Glutamatergic neuron (in vitro differentiated cells): ENCODE measurements around the gene TEKTIP1. TPM values are rescaled to one million over a fixed set of nuclear protein-coding genes. Genes with fewer than 3 reads are reported as not detected.

ENCODE experiments used
- DNase-seq: peaks from one replicate; pipeline ENCODE4 v3.0.0; 2022
- H3K27ac Mint-ChIP-seq: one replicate; pipeline ENCODE4 v1.8.0; 2020; ENCODE audit warnings: mild to moderate bottlenecking, mixed read lengths, inconsistent platforms; ENCODE audit not compliant: unreplicated experiment
- H3K27me3 Mint-ChIP-seq: one replicate; pipeline ENCODE4 v1.8.0; 2020; ENCODE audit warnings: mild to moderate bottlenecking, moderate library complexity, mixed read lengths, inconsistent platforms; ENCODE audit not compliant: unreplicated experiment
- H3K36me3 Mint-ChIP-seq: one replicate; pipeline ENCODE4 v1.8.0; 2020; ENCODE audit warnings: mild to moderate bottlenecking, mixed read lengths, inconsistent platforms; ENCODE audit not compliant: unreplicated experiment
- H3K4me1 Mint-ChIP-seq: one replicate; pipeline ENCODE4 v1.8.0; 2020; ENCODE audit warnings: mild to moderate bottlenecking, low read depth, mixed read lengths, inconsistent platforms; ENCODE audit not compliant: unreplicated experiment
- H3K4me3 Mint-ChIP-seq: one replicate; pipeline ENCODE4 v1.8.0; 2020; ENCODE audit warnings: mild to moderate bottlenecking, mixed read lengths, inconsistent platforms; ENCODE audit not compliant: unreplicated experiment
- H3K9me3 Mint-ChIP-seq: one replicate; pipeline ENCODE4 v1.8.0; 2020; ENCODE audit warnings: mild to moderate bottlenecking, moderate library complexity, mixed read lengths, inconsistent platforms; ENCODE audit not compliant: unreplicated experiment
- CTCF ChIP-seq: fragments of 200-600 bp; sonication (generic); IDR thresholded peaks from one replicate; pipeline ENCODE4 v1.5.0; 2021; ENCODE audit not compliant: partially characterized antibody, unreplicated experiment
- total RNA-seq: library from RNA; stranded (reverse); fragmentation: NEBNext Ultra II Directional; extraction: Animal tissue kit (Norgen Biotek cat#: 25700); gene quantifications from one replicate; pipeline ENCODE4 v1.2.1, GENCODE V29; 2021; ENCODE audit not compliant: unreplicated experiment

TEKTIP1 gene
- total RNA-seq, 1 donor from 2014 or later: 2.5 TPM

DNA sequence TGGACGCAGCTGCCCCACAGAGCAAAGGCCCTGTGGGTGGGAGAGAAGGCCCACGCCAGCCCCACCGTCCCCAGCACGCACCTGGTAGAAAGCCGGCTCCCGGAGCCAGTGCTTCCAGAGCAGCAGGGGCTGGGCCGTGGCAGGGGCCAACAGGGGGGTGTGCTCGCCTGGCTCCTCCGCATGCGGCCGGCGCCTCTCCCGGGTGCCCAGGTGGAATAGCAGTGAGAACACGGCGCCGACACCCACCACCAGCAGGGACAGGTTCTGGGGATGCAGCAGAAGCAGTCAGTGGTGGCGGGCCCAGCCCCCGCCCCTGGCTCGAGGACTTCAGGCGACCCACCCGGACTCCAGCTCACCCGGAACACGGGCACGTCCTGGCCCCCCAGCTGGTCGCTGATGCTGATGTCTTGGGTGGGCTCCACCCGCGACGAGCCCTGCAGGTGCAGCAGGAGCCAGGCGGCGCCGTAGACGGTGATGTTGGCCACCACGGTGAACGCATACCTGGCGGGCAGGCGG, 8.9 kb downstream of the TEKTIP1 start:
- TF ChIP-seq CTCF: no peak
- no peak for DNase-seq
- Mint-ChIP-seq H3K36me3 (no peaks in the 10 kb centered on the region), H3K9me3 (peaks cover 8% of the 10 kb centered on the region), H3K4me1 (peaks cover 2% of the 10 kb centered on the region), H3K27me3 (peaks cover 3% of the 10 kb centered on the region), H3K27ac (no peak overlapping the region), H3K4me3 (no peak overlapping the region)

DNA sequence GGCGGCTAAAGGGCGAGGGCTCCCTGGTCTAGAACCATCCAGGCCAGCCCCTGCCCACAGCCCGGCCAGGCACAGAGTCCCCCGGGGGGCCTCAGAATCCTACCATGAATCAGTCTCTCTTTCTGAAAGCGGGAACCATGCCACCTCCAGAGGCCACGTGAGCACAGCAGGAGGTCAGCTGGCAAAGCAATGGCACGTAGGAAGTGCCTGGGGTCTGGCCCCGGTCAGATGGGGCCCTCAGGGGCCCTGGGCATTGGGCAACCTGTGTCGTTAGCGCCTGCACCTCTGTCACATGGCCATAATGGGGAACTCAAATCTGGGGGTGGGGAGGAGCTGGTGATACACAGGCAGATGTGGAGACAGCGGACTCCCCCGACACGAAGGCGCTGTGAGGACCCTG, 9.6 kb downstream of the TEKTIP1 start:
- Mint-ChIP-seq H3K4me3 (no peak overlapping the region), H3K36me3 (no peaks in the 10 kb centered on the region), H3K27me3 (peaks cover 3% of the 10 kb centered on the region), H3K4me1 (peaks cover 2% of the 10 kb centered on the region), H3K9me3 (peaks cover 8% of the 10 kb centered on the region), H3K27ac (no peak overlapping the region)
- no peak for DNase-seq
- no peak for TF ChIP-seq CTCF

GRCh38 chr19:3549816-3550215, 10.8 kb downstream of the TEKTIP1 start:
- no peak for TF ChIP-seq CTCF
- no peak overlapping the region for H3K27ac Mint-ChIP-seq

DNA sequence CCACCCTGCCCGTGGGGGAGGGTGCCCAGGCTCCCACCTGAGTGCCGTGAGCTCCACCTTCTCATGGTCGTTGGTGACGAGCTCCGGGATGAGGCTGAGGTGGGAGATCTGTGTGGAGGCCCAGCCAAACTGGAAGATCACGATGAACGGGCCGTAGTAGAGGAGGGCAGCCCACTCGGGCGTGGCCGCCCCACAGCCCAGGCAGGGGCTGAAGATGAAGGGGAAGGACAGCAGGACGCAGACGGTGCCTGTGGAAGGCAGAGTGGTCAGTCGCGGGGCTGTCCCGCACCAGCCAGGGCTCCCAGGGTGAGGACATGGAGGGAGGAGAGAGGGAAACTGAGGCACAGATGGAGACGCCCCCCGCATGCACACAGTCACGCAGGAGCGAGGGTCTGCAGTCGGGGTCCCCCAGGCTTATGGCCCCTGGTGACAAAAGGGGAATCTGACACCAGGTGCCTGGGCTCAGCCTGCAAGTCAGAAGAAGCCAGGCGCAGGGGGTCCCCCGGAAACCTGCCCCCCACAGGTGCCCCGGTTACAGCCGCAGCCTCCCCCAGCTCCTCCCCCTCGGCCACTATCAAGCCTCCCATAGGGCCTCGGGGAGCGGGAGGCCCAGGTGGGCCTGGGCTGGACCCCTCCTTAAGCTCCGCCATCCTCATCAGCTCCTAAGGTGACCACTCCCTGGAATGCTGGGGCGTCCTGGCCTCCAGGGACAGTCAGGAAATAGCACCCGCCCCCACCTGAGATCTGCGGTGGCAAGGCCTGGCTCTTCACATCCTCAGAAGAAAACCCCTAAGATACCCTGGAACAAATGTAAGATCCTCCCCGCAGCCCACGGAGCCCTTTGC, 12.2 kb downstream of the TEKTIP1 start:
- no peaks in the 10 kb centered on the region for H3K36me3 Mint-ChIP-seq
- peaks cover 5% of the 10 kb centered on the region for H3K27me3 Mint-ChIP-seq
- TF ChIP-seq CTCF: no peak
- DNase-seq: no peak
- no peak overlapping the region for H3K4me3 Mint-ChIP-seq
- peaks cover 3% of the 10 kb centered on the region for H3K9me3 Mint-ChIP-seq
- no peak overlapping the region for H3K27ac Mint-ChIP-seq
- H3K4me1 Mint-ChIP-seq: peaks cover 4% of the 10 kb centered on the region

More at GRCh38 chr19:3549816-3550215, 10.8 kb downstream of the TEKTIP1 start:
- Mint-ChIP-seq H3K27me3 (peaks cover 3% of the 10 kb centered on the region), H3K9me3 (peaks cover 8% of the 10 kb centered on the region), H3K4me3 (no peak overlapping the region), H3K36me3 (no peaks in the 10 kb centered on the region), H3K4me1 (peaks cover 2% of the 10 kb centered on the region)
- no peak for DNase-seq

DNA sequence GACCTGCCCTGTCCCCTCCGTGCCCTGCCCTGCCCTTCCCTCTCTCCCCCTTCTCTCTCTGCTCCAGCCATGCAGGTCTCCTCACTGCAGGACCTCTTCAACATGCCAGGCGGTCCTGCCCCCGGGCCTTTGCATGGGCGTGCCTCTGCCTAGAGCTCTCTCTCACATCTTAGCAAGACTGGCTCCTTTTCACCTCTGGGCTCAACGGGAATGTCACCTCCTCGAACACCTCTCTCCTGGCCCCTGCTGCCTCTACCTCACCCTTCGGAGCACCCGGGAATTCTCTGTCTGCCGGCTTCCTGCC, 12.8 kb downstream of the TEKTIP1 start:
- DNase-seq: no peak
- Mint-ChIP-seq H3K4me1 (peaks cover 9% of the 10 kb centered on the region), H3K9me3 (peaks cover 3% of the 10 kb centered on the region), H3K36me3 (no peaks in the 10 kb centered on the region), H3K27ac (no peak overlapping the region), H3K27me3 (peaks cover 10% of the 10 kb centered on the region), H3K4me3 (no peak overlapping the region)
- no peak for TF ChIP-seq CTCF
